Right atrium auricular region (tissue), 2 donors: ENCODE measurements around the gene ATP6V0A4. TPM values are rescaled to one million over a fixed set of nuclear protein-coding genes. Genes with fewer than 3 reads are reported as not detected.
"Not testable (repeated sequence)": the region's sequence is repeated elsewhere in the genome, so short reads cannot be mapped to it uniquely, and the experiment has no call there.

Source experiments
- DNase-seq: peaks from one replicate; pipeline ENCODE4 v3.0.0-alpha.2; 2019; ENCODE audit warnings: low spot score
- H3K27ac ChIP-seq, 2 donors: fragments of 200-600 bp; sonication (generic); 1 replicate in 1 of 2; 2 replicates in 1 of 2; pipeline ENCODE4 v1.5.1; 2016 to 2019
- H3K27me3 ChIP-seq, 2 donors: fragments of 200-600 bp; sonication (generic); one replicate each; pipeline versions ENCODE4 v1.5.1 to v1.6.0; 2017 to 2019
- H3K36me3 ChIP-seq: fragments of 200-600 bp; sonication (generic); one replicate; pipeline ENCODE4 v1.5.1; 2016
- H3K4me1 ChIP-seq, 2 donors: fragments of 200-600 bp; sonication (generic); one replicate each; pipeline versions ENCODE4 v1.5.1 to v1.6.0; 2017 to 2019
- H3K4me3 ChIP-seq, 2 donors: fragments of 200-600 bp; sonication (generic); 1 replicate in 1 of 2; 2 replicates in 1 of 2; pipeline ENCODE4 v1.5.1; 2017 to 2019; ENCODE audit warnings: mild to moderate bottlenecking in 1 of 2, moderate library complexity in 1 of 2
- H3K9me3 ChIP-seq, 2 donors: fragments of 200-600 bp; sonication (generic); one replicate each; pipeline ENCODE4 v1.5.1; 2019
- total RNA-seq, 2 donors: library from RNA; depleted of rRNA; stranded (reverse); fragments of >200 nt; gene quantifications; one replicate each; pipeline ENCODE4 v1.1.0, GENCODE V29; 2016
- TF ChIP-seq, protein P1 (sequence below), 2 donors: fragments of 200-600 bp; sonication (generic); IDR thresholded peaks; one replicate each; pipeline ENCODE4 v1.5.1; 2019; ENCODE audit warnings: antibody characterized with exemption in 2 of 2

ATP6V0A4 gene
- total RNA-seq, 2 donors from 2014 or later, result not detected

DNA sequence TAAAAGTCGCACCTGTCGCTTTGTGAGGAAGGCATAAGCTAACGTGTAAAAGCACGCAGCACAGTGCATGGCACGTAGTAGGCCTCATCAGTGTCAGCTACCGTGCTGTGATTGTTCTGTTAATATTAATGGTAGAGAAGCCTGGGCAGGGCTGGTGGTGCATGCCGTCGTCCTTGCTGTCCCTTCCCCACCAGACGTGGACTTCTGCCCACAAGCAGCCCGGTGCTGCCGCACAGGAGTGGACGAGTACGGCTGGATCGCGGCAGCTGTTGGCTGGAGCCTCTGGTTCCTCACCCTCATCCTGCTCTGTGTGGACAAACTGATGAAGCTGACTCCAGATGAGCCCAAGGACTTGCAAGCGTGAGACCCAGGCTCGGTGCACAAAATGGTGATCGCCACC lies 4.7 kb upstream of the ATP6V0A4 start:
- Histone ChIP-seq H3K4me1 (no peaks in the 10 kb centered on the region), H3K9me3 (no peaks in the 10 kb centered on the region), H3K27me3 (no peaks in the 10 kb centered on the region), H3K4me3 (no peak overlapping the region), H3K36me3 (no peaks in the 10 kb centered on the region), H3K27ac (no peak overlapping the region)
- DNase-seq, result no peak
- TF ChIP-seq, protein P1, sequence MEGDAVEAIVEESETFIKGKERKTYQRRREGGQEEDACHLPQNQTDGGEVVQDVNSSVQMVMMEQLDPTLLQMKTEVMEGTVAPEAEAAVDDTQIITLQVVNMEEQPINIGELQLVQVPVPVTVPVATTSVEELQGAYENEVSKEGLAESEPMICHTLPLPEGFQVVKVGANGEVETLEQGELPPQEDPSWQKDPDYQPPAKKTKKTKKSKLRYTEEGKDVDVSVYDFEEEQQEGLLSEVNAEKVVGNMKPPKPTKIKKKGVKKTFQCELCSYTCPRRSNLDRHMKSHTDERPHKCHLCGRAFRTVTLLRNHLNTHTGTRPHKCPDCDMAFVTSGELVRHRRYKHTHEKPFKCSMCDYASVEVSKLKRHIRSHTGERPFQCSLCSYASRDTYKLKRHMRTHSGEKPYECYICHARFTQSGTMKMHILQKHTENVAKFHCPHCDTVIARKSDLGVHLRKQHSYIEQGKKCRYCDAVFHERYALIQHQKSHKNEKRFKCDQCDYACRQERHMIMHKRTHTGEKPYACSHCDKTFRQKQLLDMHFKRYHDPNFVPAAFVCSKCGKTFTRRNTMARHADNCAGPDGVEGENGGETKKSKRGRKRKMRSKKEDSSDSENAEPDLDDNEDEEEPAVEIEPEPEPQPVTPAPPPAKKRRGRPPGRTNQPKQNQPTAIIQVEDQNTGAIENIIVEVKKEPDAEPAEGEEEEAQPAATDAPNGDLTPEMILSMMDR (IDR thresholded peaks at IDR 0.05), result no peak

- TF ChIP-seq, protein P1 (IDR thresholded peaks at IDR 0.05), result no peak
- Histone ChIP-seq H3K9me3 (no peaks in the 10 kb centered on the region), H3K4me3 (no peak overlapping the region), H3K27me3 (no peaks in the 10 kb centered on the region), H3K4me1 (no peaks in the 10 kb centered on the region), H3K27ac (no peak overlapping the region), H3K36me3 (no peaks in the 10 kb centered on the region)
- no peak for DNase-seq
These were observed 3.3 kb upstream of the ATP6V0A4 start for GRCh38 chr7:138801256-138801655.

DNA sequence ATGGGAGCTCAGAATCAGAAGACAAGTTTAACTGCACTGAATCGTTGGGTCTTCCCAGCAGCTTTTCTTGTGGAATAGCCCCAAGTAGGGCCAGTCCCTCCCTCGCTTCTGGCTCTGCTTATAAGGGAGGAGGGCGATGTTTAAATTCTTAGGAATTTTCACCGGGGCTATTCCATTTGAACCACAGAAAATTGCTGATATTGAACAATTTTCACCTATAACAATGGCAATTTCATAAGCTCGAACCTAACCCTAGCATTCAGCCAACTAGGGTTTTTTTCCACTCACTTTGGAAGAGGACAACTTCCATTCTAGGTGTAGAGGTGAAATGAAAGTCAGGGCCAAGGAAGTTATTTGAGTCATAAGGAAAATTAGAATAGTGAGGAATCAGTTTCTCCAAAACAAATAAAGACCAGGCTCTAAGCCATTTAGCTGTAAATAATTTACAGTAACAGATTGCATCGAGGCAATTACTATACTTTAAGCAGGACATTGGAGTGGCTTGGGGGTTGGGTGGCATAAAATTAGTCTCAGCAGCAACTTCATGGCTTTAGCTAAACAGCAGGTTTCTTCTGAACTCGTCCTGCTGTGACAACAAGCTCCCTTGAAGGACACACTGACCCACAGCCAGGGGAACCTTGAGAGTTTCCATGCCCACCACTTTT lies 1.5 kb upstream of the ATP6V0A4 start:
- no peak overlapping the region for H3K4me3 ChIP-seq
- H3K9me3 ChIP-seq, result no peaks in the 10 kb centered on the region
- H3K27me3 ChIP-seq, result no peaks in the 10 kb centered on the region
- TF ChIP-seq, protein P1 (IDR thresholded peaks at IDR 0.05), result no peak
- no peaks in the 10 kb centered on the region for H3K4me1 ChIP-seq
- H3K36me3 ChIP-seq, result no peaks in the 10 kb centered on the region
- no peak for DNase-seq
- H3K27ac ChIP-seq, result no peak overlapping the region

- TF ChIP-seq, protein P1 (IDR thresholded peaks at IDR 0.05), result no peak
- Histone ChIP-seq H3K9me3 (no peaks in the 10 kb centered on the region), H3K36me3 (no peaks in the 10 kb centered on the region), H3K4me3 (no peak overlapping the region), H3K4me1 (no peaks in the 10 kb centered on the region), H3K27ac (no peak overlapping the region), H3K27me3 (no peaks in the 10 kb centered on the region)
- DNase-seq, result no peak
These were observed 840 bp upstream of the ATP6V0A4 start for GRCh38 chr7:138798836-138799235.

- not testable (repeated sequence) for H3K4me1 ChIP-seq, H3K27me3 ChIP-seq, H3K36me3 ChIP-seq, DNase-seq, H3K4me3 ChIP-seq, H3K27ac ChIP-seq, H3K9me3 ChIP-seq
These were observed 950 bp downstream of the ATP6V0A4 start for GRCh38 chr7:138797046-138797445.

DNA sequence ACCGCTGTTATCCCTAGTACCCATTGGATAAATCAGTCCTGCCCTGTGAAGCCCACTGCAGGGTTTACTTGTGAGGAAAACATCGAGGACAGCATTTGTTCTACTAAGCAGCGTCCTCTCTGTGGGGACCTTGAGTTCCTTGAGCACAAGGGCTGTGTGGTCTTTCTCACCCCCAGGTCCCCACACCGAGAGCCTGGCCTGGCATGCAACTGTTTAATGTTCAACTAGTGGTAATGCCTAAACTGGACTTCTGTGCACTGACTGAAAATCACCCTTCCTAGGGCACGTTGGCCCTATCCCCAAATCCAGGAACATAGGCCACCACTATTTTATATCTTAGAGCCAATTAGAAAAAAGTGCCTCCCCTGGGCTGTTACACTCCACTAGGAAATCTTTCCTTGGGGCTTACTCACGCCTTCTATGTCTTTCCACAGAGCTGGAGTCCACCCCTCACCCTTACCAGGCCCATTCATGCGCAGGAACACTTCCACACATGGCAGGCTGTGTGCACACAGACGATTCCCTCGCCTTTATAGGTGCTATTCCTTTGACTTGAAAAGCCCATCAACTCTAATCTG lies 1.9 kb downstream of the ATP6V0A4 start:
- H3K27ac ChIP-seq, result no peak overlapping the region
- TF ChIP-seq, protein P1 (IDR thresholded peaks at IDR 0.05), result no peak
- no peaks in the 10 kb centered on the region for H3K36me3 ChIP-seq
- DNase-seq, result no peak
- no peaks in the 10 kb centered on the region for H3K4me1 ChIP-seq
- no peaks in the 10 kb centered on the region for H3K27me3 ChIP-seq
- no peak overlapping the region for H3K4me3 ChIP-seq
- H3K9me3 ChIP-seq, result no peaks in the 10 kb centered on the region
